ENCODE data around the gene PREB. TPM values are rescaled to one million over a fixed set of nuclear protein-coding genes. Genes with fewer than 3 reads are reported as not detected.

PREB gene
- total RNA-seq, 3 donors from 2014 or later = 51.5 to 113 (median 69.4) TPM

DNA sequence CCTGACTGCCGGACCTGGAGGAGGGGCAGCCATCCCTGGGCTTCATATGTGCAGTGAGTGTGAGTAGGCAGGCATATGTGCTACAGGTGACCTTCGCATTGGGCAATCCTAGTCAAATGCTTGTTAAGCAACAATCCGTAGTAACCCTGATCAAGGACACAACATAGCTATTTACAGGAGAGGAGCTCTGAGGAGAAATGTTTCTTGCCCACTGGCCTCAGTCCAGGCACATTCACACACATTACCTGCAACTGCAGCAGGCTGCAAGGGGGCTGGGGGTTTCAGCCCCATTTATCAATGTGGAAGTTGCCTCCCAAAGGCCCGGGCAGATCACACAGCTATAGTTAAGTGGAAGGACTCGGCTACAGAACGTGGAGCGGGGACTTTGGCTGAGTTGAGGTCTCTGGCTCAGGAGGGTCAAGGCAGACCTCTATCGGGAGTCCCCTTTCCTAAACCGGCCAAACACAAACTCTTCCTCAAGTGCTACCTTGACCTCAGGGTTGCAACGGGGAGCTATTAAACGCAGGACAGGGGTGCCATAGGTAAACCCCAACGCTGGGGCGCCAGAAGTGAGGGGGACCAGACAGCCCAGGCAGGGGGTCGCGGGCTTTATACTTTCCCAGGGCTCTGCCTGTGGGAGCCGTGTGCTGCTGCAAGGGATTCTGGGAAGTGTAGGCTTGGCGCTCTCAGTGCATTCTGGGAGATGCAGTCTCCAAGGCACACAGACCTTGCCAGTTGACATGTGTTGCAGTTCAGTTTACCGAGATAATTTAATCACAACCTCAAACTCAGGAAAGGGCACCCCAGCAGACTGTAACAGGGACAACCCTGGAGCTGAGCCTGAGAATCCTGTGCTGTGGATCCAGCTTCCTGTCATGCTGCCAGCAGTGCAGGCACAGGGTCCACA lies 38.4 kb downstream of the PREB start:
- peaks cover 0 to 4% of the 10 kb centered on the region in 2 donors for H3K4me1 ChIP-seq
- H3K9me3 ChIP-seq = no peaks in the 10 kb centered on the region
- intact Hi-C loops (cut with DNase I; ENCODE audit: low total_unique reads) = loop anchor here (2.0 to 10.0 kb wide), 2 partner anchors 33 to 209 kb away; partner anchors contain the start of gene UCN
- H3K27ac ChIP-seq = no peak overlapping the region
- H3K36me3 ChIP-seq = no peaks in the 10 kb centered on the region
- TF ChIP-seq, protein P1, sequence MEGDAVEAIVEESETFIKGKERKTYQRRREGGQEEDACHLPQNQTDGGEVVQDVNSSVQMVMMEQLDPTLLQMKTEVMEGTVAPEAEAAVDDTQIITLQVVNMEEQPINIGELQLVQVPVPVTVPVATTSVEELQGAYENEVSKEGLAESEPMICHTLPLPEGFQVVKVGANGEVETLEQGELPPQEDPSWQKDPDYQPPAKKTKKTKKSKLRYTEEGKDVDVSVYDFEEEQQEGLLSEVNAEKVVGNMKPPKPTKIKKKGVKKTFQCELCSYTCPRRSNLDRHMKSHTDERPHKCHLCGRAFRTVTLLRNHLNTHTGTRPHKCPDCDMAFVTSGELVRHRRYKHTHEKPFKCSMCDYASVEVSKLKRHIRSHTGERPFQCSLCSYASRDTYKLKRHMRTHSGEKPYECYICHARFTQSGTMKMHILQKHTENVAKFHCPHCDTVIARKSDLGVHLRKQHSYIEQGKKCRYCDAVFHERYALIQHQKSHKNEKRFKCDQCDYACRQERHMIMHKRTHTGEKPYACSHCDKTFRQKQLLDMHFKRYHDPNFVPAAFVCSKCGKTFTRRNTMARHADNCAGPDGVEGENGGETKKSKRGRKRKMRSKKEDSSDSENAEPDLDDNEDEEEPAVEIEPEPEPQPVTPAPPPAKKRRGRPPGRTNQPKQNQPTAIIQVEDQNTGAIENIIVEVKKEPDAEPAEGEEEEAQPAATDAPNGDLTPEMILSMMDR (IDR thresholded peaks at IDR 0.05) = no peak
- no peak for TF ChIP-seq POLR2AphosphoS5 (IDR thresholded peaks at IDR 0.05)
- TF ChIP-seq POLR2A (IDR thresholded peaks at IDR 0.05) = no peak
- peak overlapping the region; percentile 19 to 56 (median 40) for H3K4me3 ChIP-seq
- no peaks in the 10 kb centered on the region for H3K27me3 ChIP-seq
- DNase-seq (ENCODE audit: low spot score in 2 of 2) = no peak

DNA sequence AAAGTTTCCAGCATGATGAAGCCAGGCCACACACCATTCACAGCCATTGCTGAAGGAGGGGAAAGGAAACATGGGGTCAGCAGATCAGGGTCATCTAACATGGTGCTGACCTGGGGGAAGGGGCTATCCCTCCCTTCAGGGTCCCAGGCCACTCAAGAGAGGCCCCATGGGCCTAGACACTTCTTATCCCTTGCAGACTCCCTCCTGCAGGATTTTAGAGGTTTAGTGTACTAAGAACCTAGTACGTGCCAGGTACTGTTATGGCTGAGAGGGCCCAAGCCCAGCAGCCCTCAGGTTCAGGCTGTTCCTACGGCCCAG lies 39.0 kb downstream of the PREB start:
- no peak overlapping the region for H3K27ac ChIP-seq
- intact Hi-C loops (cut with DNase I; ENCODE audit: low total_unique reads) = loop anchor here (2.0 to 10.0 kb wide), 2 partner anchors 33 to 209 kb away; partner anchors contain the start of gene UCN
- no peak overlapping the region for H3K4me3 ChIP-seq
- H3K36me3 ChIP-seq = no peaks in the 10 kb centered on the region
- no peaks in the 10 kb centered on the region for H3K27me3 ChIP-seq
- peaks cover 0 to 4% of the 10 kb centered on the region in 2 donors for H3K4me1 ChIP-seq
- H3K9me3 ChIP-seq = no peaks in the 10 kb centered on the region
- no peak for DNase-seq (ENCODE audit: low spot score in 2 of 2)
- TF ChIP-seq, protein P1 (IDR thresholded peaks at IDR 0.05) = no peak
- TF ChIP-seq POLR2AphosphoS5 (IDR thresholded peaks at IDR 0.05) (no peak), POLR2A (IDR thresholded peaks at IDR 0.05) (no peak)

DNA sequence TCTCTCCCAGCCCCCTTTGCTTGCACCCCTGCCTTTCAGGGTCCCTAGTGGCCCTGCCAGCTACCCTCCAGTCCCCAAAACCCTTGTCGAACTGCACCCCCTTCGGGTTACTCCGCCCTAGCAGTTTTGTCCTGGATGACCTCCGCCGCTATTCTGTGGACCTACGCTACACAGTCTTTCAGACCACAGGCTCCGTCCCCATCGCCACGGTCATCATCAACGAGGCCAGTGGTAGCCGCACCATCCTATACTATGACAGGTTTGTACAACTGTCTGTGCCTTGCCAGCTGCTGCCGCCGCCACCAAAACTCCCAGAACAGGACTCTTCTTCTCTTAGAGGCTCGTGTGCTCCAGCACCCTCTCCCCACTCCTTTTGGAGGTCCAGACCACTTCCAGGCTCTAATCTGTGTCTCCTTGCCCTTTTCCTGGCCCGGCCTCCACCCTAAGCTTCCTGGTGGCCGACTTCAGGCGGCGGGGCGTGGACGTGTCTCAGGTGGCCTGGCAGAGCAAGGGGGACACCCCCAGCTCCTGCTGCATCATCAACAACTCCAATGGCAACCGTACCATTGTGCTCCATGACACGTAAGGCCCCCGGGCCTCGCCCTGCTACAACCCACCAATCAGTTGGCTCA lies 40.0 kb downstream of the PREB start:
- H3K27ac ChIP-seq = no peak overlapping the region
- intact Hi-C loops (cut with DNase I; ENCODE audit: low total_unique reads) = loop anchor here (2.0 to 10.0 kb wide), 2 partner anchors 34 to 210 kb away; partner anchors contain the start of gene UCN
- H3K9me3 ChIP-seq = no peaks in the 10 kb centered on the region
- H3K4me3 ChIP-seq = no peak overlapping the region
- TF ChIP-seq, protein P1 (IDR thresholded peaks at IDR 0.05) = no peak
- TF ChIP-seq POLR2AphosphoS5 (IDR thresholded peaks at IDR 0.05) (no peak), POLR2A (IDR thresholded peaks at IDR 0.05) (no peak)
- H3K36me3 ChIP-seq = no peaks in the 10 kb centered on the region
- peaks cover 0 to 4% of the 10 kb centered on the region in 2 donors for H3K4me1 ChIP-seq
- DNase-seq (ENCODE audit: low spot score in 2 of 2) = no peak
- H3K27me3 ChIP-seq = no peaks in the 10 kb centered on the region

DNA sequence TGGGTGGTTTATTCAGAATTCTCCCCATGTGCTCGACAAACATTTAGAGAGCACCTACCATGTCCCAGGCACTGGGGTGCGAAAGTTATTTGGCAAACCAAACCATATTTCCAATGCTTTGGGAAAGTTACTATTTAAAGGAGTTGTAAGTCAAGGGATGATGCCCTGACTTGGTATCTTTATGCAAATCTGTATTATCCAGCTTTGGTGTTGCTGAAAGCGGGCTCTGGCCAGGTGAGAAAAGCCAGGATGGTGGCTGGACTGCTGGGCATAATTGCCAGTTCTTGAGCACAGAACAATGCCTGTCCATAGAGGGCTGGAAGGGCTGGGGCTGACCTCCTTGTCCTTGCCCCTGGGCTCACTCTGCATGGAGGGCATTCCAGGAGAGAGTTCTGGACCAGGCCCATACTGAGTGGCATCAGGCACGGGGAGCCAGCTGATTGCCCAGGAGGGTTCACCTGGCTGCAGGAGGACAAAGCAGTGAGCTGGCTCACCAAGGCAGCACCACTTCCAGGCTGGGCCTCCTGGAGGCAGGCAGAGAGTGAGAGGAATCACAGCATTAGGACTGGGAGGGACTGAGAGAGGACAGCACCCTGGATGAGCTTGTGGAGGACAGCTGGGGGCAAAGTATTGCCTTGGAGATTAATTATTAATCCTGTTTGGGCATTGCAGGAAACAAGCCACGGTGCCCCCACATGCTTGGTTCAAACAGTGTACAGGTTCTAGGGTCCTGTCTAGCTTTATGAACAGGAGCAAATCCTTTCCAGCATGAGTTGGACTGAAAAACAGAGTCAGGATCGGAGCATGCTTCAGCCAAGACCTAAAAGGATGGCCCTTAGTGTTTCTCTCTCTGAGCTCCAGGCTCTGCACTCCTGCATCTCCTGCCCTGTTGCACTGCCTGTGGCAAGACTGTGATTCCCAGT lies 40.7 kb downstream of the PREB start:
- Histone ChIP-seq H3K4me1 (peaks cover 0 to 4% of the 10 kb centered on the region in 2 donors), H3K9me3 (no peaks in the 10 kb centered on the region), H3K4me3 (no peak overlapping the region), H3K27me3 (no peaks in the 10 kb centered on the region), H3K36me3 (no peaks in the 10 kb centered on the region), H3K27ac (no peak overlapping the region)
- DNase-seq (ENCODE audit: low spot score in 2 of 2) = no peak
- TF ChIP-seq POLR2A (IDR thresholded peaks at IDR 0.05) (no peak), POLR2AphosphoS5 (IDR thresholded peaks at IDR 0.05) (no peak)
- intact Hi-C loops (cut with DNase I; ENCODE audit: low total_unique reads) = loop anchor here (2.0 to 10.0 kb wide), 2 partner anchors 35 to 211 kb away; partner anchors contain the start of gene UCN
